ENCODE data around the gene MYNN.
A peak's percentile ranks its signal among the peaks of the same experiment; 100 is the strongest.
"Not testable (repeated sequence)": the region's sequence is repeated elsewhere in the genome, so short reads cannot be mapped to it uniquely, and the experiment has no call there.

The MYNN gene

DNA sequence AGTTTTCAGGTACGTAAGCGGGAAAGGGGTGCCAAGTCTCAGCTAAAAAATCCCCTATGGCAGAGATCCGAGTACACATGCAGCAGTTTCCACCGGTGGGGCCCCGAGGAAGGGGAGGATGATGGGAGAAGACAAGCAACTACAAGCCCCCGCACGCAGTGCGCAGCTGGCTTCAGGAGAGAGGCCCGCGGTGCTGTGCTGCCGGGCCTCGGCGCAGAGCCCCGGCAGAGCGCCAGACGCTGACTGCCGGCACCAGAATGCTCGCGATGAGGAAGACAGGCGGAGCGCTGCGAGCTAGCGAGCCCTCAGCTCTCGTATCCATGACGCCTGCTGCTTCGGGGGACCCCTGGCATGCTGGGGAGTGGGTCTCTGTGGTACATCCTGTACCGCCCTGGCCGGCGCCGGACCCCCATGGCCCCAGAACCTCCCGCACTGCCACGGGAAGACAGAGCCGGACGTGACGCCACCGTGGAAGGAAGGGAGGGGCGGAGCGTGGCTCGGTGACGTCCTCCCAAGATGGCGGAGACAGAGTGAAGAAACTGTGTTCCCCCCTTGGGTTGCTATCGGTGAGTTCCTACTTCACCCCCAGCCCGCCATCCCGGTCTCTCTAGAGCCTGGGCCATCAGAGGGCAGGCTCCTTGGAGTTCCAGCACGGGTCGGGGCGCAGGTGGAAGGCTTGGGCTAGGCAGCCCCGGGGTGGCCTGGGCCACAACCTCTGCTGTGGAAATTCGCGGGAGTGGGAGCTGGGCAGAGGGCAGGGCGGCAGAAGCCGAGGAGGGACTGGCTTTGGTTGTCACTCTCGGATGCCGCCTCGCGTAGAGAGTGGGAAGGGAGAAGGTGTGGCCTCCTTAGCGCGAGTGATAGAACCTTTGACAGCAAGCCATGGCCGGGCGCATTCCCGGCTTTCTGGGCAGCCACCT is at the start of gene MYNN:
TSS of gene MYNN (plus strand) at position 500 of the 920 bp plus-strand sequence. CDS start 900 bp downstream, outside the sequence.
- peak; percentile 86 to 95 for DNase-seq

DNA sequence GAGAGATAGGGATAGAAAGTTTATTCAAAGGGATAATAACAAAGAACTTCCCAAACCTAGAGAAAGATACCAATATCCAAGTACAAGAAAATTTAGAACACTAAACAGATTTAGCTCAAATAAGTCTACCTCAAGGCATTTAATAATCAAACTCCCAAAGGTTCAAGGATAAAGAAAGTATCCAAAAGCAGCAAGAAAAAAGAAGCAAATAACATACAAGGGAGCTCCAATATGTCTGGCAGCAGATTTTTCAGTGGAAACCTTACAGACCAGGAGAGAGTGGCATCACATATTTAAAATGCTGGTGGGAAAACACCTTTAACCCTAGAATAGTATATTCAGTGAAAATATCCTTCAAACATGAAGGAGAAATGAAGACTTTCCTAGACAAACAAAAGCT is 41.3 kb upstream of the MYNN start:
- DNase-seq = not testable (repeated sequence)

DNA sequence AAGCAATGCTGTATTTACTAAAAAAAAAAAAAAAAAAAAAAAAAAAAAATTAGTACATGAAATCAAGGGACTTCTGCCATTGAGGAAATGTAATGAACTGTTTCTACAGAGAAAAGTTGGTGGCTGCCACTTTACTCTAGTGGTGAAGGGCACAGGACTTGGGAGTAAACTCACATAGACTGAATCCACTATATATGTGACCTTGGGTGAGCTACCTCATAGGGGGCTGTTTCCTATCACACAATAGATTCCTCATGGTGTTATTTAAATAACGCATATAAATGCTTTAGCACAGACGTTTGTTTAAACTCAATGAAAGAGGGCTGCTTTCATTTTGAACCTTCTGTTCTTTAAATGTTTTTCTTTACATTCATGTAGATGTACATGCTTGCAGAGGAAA is 34.1 kb upstream of the MYNN start:
- no peak for DNase-seq

DNA sequence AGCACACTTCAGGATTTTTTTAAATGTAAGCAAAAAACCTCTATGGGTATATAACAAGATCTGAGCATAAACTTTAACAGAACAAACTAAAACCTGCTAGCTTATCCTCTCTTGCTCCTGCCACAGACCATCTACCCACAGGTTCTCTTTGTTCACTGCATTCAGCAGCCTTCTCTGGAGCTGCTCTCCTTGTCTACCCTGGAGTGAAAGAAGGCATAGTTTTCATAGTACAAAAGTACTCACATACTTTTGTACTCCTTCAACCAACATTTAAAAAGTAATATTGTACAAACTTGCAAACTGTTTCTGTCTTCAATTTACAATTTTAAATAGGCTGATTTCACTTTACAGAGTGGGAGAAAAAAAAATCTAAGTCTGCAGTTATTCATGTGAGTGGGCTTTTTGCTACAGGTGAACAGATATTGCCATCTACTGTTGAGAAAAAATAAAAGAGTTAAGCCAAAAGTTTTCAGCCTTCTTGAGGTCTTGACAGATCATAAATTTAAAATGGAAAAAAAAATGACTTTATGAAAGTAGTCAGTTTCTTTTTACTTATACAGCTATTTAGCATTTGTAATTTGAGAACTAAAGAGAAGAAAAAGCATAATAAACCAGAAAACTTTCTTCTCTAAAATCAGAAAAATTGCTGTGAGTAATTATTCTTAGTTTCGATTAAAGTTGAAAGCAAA is 28.7 kb upstream of the MYNN start:
- DNase-seq = peak in 1 of 2 experiments; percentile 33

DNA sequence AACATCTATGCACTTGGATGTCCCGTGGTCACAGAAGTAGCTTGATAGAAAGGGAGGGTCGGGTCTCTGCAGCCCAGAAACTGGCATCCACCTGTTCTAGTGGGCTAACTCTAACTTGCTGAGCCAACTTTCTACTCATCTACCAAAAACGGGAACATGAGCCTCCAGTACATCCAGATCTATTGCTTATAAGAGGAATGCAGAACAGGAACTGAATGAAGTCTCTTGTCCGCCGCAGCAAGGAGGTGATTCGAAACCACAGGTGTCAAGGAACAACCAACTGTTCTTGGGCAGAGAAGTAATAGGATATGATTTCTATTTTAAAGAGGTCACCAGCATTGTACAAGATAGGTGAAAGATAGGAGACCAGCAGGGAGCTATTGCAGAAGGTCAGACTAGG is 26.3 kb upstream of the MYNN start:
- no peak for DNase-seq

DNA sequence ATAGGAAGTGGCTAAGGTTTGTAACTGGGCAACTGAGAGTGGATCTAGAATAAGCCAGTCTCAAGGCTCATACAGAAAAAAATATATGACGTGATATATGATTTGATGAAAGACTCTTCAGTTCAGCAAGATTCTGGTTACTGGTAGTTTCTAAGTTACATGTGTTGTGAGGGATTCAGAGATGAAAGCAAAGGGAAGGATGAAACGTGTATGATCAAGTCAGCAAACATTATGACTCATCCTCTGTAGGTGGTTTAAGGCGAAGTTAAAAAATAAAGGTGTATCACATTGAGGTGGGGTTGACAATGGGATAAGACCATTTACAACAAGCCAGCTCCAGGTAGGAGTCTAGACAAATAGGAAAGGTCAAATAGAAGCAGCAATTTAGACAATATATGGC is 24.5 kb upstream of the MYNN start:
- DNase-seq = no peak

DNA sequence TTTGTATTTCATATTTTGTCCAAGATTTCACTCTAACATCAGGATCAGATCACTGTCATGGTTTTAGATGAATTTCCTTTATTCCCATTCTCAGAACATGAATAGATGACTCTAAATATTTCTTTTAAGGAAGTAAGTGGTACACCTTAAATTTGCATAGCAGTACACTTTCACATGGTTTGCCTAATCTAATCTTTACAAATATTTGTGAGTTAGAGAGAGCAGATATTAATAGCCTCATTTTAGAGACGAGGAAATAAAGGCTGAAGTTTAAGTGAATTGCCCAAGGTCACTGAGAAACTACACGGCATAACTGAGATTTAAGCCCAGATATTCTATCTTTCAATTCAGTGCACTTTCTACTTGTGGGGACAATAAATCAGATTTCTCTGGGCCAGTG is 22.5 kb upstream of the MYNN start:
- DNase-seq = no peak

DNA sequence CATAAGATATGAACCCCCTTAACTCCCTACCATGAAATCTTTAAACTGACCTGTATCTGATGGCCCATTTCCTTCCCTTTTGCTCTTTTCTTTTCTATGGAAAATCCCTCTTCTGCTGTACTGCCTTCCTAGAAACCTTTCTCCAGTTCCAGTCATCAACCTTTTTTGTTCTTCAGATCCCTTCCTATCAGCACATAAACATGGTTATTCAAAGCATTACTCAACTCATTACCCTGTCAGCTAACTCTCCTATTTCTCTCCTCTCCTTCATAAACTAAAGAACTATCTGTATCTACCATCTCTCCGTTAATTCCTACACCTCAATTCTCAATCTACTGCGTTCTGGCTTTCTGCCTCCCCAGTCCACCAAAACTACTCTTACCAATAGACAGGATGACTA is 21.3 kb upstream of the MYNN start:
- no peak for DNase-seq

DNA sequence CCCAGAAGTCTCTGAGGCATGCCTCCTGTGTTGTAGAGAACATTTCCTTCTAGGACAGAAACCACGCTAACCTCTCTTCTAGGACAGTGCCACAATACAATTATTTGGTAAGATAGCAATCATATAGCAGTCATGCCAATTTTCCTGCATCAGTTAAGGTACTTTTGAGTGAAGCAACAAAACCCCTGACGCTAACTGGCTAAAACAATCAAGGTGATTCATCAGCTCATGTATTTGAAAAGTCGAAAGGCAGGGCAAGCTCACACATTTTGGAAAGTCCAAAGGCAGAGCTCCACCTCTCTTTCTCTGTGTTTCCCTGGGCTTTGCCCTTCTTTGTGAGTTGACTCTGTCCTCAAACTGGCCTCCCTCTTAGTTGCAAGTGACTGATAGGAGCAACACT is 18.5 kb upstream of the MYNN start:
- DNase-seq = no peak

DNA sequence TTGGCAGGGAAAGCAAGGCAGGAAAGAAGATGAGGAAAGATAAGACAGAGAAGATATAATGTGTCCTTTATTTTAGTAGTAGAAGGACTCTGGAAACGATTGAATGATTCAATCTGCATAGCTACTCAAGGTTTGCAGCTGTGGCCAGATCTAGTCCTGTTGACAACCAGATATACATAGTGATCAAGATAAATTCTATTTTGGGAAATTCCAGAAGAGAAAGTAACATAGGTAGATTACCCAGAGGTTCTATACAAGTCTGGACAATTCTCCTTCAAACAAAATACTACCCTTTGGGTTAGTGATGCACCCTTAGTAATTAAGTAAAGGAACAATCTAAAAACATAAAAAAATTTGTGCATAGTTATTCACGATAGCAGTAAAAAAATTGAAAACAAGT is 17.7 kb upstream of the MYNN start:
- no peak for DNase-seq

DNA sequence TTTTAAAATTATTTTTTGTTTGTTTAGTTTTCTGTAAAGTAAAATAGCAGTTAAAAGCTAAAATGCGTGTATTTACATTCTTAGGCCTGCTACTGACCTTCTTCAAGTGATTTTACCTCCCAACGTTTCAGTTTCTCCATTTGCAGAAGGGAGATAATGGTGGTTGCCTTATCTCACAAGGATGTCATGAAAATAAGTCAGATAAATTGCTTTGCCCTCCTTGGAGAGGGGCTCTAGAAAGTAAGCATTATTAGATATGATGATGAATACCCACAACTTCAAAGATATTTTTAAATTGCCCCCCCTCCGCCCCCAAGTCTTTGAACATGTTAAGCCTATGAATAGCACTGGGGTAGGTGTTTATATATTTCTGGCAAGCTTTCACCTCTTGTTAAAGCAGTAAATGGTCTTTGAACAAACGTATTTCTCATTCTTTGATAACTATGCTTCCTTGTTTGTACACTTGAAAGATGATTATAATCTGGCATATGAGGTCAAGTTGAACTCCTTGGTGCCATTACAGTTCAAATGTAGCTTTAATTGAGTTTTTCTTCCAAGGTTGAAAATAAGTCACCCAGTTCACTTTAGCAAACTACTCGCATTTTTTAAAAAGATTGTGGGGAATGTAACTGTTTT is 14.7 kb upstream of the MYNN start:
- DNase-seq = no peak

DNA sequence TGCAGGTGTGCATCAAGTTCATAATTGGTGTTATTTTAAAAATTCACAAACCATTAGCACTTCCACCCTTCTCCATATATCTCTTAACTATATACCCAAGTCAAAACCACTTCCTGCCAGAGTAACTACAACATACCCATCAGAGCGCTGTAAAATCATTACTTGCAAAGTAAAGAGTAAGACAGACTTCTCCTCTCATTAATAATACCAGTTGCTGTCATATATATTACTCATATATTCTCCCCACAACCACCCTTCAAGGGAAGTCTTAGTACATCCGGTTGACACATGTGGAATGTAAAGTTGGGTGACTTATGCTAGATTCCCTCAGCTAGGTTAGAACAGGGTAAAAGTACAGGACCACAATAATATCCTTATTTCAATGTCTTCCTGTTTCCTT is 13.9 kb upstream of the MYNN start:
- no peak for DNase-seq

DNA sequence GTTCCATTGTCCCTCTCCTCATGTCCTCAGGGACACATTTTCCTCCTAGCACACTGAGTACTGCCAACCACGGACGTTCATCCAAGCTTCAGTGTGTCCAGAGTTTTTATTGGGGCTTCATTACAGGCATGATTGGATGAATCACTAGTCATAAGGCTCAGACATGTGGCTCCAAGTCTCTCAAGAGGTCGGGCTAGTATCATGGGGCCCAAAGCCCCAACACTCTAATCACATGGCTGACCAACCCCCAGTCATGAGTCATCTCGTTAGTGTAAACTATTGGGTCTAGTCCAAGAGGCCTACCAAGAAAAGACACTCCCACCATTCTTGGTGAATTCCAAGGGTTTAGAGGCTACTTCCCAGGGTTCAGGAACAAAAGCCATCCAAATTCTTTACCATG is 12.7 kb upstream of the MYNN start:
- no peak for DNase-seq

DNA sequence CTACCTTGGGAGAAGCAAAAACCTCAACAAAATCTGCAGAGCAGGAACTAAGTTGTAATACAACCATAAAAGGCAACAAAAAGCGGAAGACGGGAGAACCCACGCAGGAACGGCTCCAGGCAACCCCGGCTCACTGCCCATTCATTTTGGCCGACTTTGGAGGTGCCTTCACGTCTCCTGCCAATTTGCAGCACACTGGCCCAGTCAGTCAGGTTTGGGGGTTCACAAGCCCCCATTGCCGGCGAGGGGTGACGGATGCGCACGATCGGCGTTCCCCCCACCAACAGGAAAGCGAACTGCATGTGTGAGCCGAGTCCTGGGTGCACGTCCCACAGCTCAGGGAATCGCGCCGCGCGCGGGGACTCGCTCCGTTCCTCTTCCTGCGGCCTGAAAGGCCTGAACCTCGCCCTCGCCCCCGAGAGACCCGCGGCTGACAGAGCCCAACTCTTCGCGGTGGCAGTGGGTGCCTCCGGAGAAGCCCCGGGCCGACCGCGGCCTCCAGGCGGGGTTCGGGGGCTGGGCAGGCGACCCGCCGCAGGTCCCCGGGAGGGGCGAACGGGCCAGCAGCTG is 8.8 kb upstream of the MYNN start:
- peak; percentile 16 to 82 for DNase-seq

DNA sequence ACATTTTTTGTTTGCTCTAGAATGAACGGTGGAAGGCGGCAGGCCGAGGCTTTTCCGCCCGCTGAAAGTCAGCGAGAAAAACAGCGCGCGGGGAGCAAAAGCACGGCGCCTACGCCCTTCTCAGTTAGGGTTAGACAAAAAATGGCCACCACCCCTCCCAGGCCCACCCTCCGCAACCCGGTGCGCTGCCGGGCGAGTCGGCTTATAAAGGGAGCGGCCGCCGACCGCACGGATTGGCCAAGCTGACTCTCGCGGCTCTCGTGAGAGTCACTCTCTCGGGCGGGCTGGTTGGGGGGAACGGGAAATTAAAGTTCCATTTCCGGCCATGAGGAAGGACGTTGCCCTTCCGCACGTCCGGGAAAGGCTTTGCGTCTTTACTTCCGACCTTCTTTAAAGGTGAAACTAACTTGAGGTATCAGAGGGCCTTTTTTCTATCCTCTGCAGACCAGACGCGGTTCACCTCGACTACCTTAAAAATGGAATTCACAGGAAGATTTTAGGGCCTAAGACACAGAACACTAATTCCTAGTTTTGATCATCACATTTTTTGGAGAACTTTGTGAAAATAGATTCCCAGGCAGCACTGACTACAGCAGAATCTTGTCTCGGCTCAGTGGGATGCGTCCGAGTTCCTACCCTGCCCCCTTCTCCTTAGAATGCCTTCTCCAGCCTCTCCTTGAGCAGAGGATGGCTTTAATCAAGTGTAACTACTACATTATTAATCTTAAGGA is 8.1 kb upstream of the MYNN start, which contains the start of gene TERC:
TSS of gene TERC (minus strand) at position 179 of the 731 bp plus-strand sequence.
- peak; percentile 75 to 89 for DNase-seq

DNA sequence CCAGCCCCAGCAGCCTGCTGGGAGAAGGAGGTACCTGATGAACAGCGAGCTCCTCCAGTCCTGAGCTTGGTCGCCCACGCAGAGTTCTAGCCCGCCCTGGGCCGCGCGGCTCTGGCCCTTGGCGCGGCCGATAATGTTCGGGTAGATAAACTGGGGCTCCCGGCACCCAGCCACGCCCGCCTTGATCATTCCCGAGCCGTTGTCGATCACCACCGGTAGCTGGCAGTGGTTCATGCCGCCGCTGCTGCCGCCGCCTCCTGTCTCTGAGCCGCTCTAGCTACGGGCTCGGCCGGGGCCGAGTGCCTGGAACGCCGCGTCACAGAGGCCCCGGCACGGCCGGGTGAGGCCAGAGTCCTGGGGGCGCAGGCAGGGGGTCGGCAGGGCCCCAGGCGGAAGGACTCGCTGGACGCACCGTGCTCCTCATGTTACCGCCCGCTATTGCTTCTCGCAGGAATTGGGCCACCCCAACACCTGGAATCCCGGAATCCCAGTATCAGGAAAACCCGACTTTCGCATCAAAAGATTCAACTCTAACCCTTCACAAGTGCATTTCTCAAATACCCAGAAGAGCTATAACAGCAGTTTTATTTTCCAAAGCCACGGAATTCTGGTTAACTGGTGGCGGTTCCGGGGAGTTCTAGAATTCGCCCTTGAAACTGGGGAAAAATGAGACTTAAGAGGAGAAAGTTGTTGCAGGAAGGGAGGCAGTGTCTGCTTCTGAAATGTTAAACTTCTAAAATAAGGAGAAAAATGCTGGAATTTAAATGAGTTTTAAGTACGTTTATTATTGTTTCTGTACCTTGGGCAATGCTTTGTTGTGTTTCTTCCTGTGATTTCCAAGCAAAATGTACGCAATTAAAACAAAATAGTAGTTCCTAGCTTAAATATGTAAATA is 3.7 kb upstream of the MYNN start, which contains the start of gene ACTRT3:
TSS of gene ACTRT3 (minus strand) at position 275 of the 895 bp plus-strand sequence. CDS start at position 234, 41 bp downstream.
- peak; percentile 82 to 92 for DNase-seq

DNA sequence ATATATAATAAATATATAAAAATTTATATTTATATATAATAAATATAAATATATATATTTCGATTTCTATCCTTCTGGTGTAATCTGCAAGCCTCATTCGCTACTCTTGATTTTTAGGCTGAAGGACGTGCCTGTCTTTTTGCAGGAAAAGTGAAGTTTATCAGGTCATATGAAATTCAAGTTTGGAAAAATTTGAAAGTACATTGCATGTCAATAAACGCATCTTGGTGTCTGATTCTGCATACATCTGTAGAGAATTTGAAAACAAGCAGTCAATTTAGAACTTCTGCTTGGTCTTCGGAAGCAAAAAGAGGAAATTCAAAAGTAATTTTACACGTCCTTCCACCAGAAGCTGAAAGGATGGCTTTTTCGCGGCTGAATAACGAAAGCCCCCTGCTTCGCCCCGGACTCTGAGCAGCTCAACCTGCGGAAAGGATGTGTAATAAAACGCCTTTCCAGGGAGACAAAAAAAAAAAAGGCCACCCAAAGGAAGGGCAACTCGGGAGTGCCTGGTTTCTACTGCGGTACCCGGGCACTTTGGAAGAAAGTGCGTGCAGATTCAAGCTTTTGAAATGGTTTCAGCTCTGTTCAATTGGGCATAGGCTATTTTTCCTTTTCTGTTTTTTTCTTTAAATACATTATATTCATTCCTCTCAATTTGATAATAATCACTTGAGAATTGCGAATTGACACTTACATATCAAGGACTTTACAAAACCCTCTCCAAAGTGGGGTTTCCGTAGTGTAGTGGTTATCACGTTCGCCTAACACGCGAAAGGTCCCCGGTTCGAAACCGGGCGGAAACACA is 1.5 kb upstream of the MYNN start:
- peak; percentile 91 to 92 for DNase-seq

DNA sequence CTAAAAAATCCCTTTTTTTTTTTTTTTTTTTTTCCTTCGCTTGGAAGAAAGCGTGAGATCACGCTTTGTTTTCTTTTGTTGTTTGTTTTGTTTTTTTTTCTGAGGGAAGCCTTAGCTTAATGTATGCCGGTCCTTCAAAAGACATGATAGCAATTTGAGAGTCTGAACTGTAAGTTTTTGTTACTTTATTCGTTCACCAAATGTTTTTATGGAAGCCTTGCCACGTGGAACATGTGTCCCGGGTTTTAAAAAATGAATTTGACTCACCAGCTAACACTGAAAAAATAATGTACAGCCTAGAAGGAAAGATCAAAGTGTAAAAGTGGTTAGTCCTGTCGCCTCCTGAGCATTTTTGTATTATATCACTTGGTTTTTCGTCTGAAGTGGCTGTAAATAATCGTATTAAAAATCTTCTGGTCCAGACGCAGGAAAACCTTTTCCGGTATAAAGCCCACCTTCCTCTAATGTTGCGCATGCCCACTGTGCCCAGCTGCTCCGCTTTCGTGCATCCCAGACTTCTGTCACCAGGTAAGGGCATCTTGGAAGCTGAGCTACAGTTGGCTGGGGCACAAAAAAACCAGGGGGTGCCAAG is 795 bp upstream of the MYNN start:
- peak; percentile 93 to 95 for DNase-seq

DNA sequence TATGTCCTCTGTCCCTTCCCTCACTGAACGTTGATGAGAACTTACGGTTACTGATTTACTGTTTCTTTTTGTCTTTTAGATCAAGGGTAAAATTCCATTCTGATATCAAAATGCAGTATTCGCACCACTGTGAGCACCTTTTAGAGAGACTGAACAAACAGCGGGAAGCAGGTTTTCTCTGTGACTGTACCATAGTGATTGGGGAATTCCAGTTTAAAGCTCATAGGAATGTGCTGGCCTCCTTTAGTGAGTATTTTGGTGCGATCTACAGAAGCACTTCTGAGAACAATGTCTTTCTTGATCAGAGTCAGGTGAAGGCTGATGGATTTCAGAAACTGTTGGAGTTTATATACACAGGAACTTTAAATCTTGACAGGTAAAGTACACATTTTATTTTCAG is 990 bp downstream of the MYNN start:
- DNase-seq = no peak

DNA sequence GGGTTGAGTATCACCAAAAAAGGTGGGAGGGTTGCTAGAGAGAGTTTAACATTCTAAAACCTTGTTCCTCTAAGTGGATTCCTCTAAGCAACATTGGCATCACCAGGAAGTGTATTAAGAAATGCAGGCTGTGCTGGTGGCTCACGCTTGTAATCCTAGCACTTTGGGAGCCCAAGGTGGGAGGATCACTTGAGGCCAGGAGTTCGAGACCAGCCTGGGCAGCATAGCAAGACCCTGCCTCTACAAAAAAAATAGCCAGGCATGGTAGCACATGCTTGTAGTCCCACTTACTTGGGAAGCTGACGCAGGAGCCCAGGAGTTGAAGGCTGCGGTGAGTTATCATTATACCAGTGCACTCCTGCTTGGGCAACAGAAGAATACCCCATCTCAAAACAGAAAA is 4.6 kb downstream of the MYNN start:
- no peak for DNase-seq
